ENCODE measurements around the gene CERS6. TPM values are rescaled to one million over a fixed set of nuclear protein-coding genes. Genes with fewer than 3 reads are reported as not detected.

The CERS6 gene
- total RNA-seq, 1 experiment from 2014 or later: 37.6 TPM

- H3K4me3 ChIP-seq: peak overlapping the region; percentile 88
- peak in 1 of 2 experiments; percentile 13 for DNase-seq
- no peaks in the 10 kb centered on the region for H3K27me3 ChIP-seq
- H3K4me1 ChIP-seq: 0 out of 2 replicates have a peak, but pooled peaks cover 3% of the 10 kb centered on the region
- no peak overlapping the region for H3K27ac ChIP-seq
- no peaks in the 10 kb centered on the region for H3K36me3 ChIP-seq
- H3K9me3 ChIP-seq (replicated peaks): no peaks in the 10 kb centered on the region
Measured at GRCh38 chr2:168454737-168455644, 1.1 kb upstream of the CERS6 start.

GRCh38 chr2:168456521-168457189 is 583 bp downstream of the CERS6 start:
- Histone ChIP-seq H3K4me3 (peak overlapping the region; percentile 88), H3K4me1 (0 out of 2 replicates have a peak, but pooled peaks cover 3% of the 10 kb centered on the region), H3K9me3 (replicated peaks) (no peaks in the 10 kb centered on the region), H3K36me3 (no peaks in the 10 kb centered on the region), H3K27me3 (no peaks in the 10 kb centered on the region), H3K27ac (peak overlapping the region; percentile 74)
- peak; percentile 56 to 64 for DNase-seq

- Histone ChIP-seq H3K27ac (peak overlapping the region; percentile 74; the same call in 1 of the 2 replicates), H3K4me3 (peak overlapping the region; percentile 88), H3K27me3 (no peaks in the 10 kb centered on the region), H3K4me1 (0 out of 2 replicates have a peak, but pooled peaks cover 3% of the 10 kb centered on the region), H3K9me3 (replicated peaks) (no peaks in the 10 kb centered on the region), H3K36me3 (no peaks in the 10 kb centered on the region)
- peak in 1 of 2 experiments; percentile 13 for DNase-seq
Measured at GRCh38 chr2:168457190-168457895, 1.3 kb downstream of the CERS6 start.

GRCh38 chr2:168458139-168458538 is 2.1 kb downstream of the CERS6 start:
- H3K4me3 ChIP-seq: peak overlapping the region; percentile 88
- DNase-seq: no peak

GRCh38 chr2:168459256-168459655 is 3.2 kb downstream of the CERS6 start:
- DNase-seq: no peak
- H3K9me3 ChIP-seq (replicated peaks): no peaks in the 10 kb centered on the region

More at GRCh38 chr2:168458139-168458538, 2.1 kb downstream of the CERS6 start:
- no peaks in the 10 kb centered on the region for H3K27me3 ChIP-seq
- H3K36me3 ChIP-seq: no peaks in the 10 kb centered on the region
- H3K4me1 ChIP-seq: 0 out of 2 replicates have a peak, but pooled peaks cover 3% of the 10 kb centered on the region
- no peaks in the 10 kb centered on the region for H3K9me3 ChIP-seq (replicated peaks)
- no peak overlapping the region for H3K27ac ChIP-seq

GRCh38 chr2:168460571-168460970 is 4.5 kb downstream of the CERS6 start:
- Histone ChIP-seq H3K36me3 (no peaks in the 10 kb centered on the region), H3K4me3 (no peak overlapping the region), H3K9me3 (replicated peaks) (no peaks in the 10 kb centered on the region), H3K27ac (no peak overlapping the region), H3K4me1 (0 out of 2 replicates have a peak, but pooled peaks cover 3% of the 10 kb centered on the region), H3K27me3 (no peaks in the 10 kb centered on the region)
- no peak for DNase-seq

More at GRCh38 chr2:168459256-168459655, 3.2 kb downstream of the CERS6 start:
- 0 out of 2 replicates have a peak, but pooled peaks cover 3% of the 10 kb centered on the region for H3K4me1 ChIP-seq
- no peak overlapping the region for H3K27ac ChIP-seq
- no peaks in the 10 kb centered on the region for H3K36me3 ChIP-seq
- no peak overlapping the region for H3K4me3 ChIP-seq
- H3K27me3 ChIP-seq: no peaks in the 10 kb centered on the region

GRCh38 chr2:168461178-168461941 is 5.3 kb downstream of the CERS6 start:
- H3K27ac ChIP-seq: no peak overlapping the region
- no peak for DNase-seq
- H3K4me3 ChIP-seq: no peak overlapping the region
- H3K36me3 ChIP-seq: no peaks in the 10 kb centered on the region
- H3K9me3 ChIP-seq (replicated peaks): no peaks in the 10 kb centered on the region
- H3K4me1 ChIP-seq: 0 out of 2 replicates have a peak, but pooled peaks cover 3% of the 10 kb centered on the region
- no peaks in the 10 kb centered on the region for H3K27me3 ChIP-seq

- H3K4me1 ChIP-seq: 0 out of 2 replicates have a peak, but pooled peaks cover 3% of the 10 kb centered on the region
- H3K9me3 ChIP-seq (replicated peaks): no peaks in the 10 kb centered on the region
- H3K4me3 ChIP-seq: no peak overlapping the region
- H3K36me3 ChIP-seq: no peaks in the 10 kb centered on the region
- no peak for DNase-seq
- no peak overlapping the region for H3K27ac ChIP-seq
- no peaks in the 10 kb centered on the region for H3K27me3 ChIP-seq
Measured at GRCh38 chr2:168461942-168462331, 5.9 kb downstream of the CERS6 start.

GRCh38 chr2:168462543-168463045 is 6.5 kb downstream of the CERS6 start:
- H3K36me3 ChIP-seq: no peaks in the 10 kb centered on the region
- DNase-seq: no peak
- no peaks in the 10 kb centered on the region for H3K27me3 ChIP-seq
- H3K9me3 ChIP-seq (replicated peaks): no peaks in the 10 kb centered on the region
- H3K4me1 ChIP-seq: 0 out of 2 replicates have a peak, but pooled peaks cover 3% of the 10 kb centered on the region
- H3K27ac ChIP-seq: no peak overlapping the region
- no peak overlapping the region for H3K4me3 ChIP-seq

GRCh38 chr2:168465594-168465993 is 9.5 kb downstream of the CERS6 start:
- Histone ChIP-seq H3K27ac (no peak overlapping the region), H3K27me3 (no peaks in the 10 kb centered on the region), H3K4me1 (no peaks in the 10 kb centered on the region), H3K4me3 (no peak overlapping the region), H3K9me3 (replicated peaks) (no peaks in the 10 kb centered on the region), H3K36me3 (no peaks in the 10 kb centered on the region)
- DNase-seq: no peak

GRCh38 chr2:168466190-168466737 is 10.2 kb downstream of the CERS6 start:
- Histone ChIP-seq H3K27ac (no peak overlapping the region), H3K4me3 (no peak overlapping the region), H3K9me3 (replicated peaks) (no peaks in the 10 kb centered on the region), H3K36me3 (no peaks in the 10 kb centered on the region), H3K4me1 (no peaks in the 10 kb centered on the region), H3K27me3 (no peaks in the 10 kb centered on the region)
- no peak for DNase-seq

- H3K36me3 ChIP-seq: no peaks in the 10 kb centered on the region
- no peak overlapping the region for H3K27ac ChIP-seq
- H3K4me3 ChIP-seq: no peak overlapping the region
- no peaks in the 10 kb centered on the region for H3K27me3 ChIP-seq
- no peak for DNase-seq
- no peaks in the 10 kb centered on the region for H3K9me3 ChIP-seq (replicated peaks)
- H3K4me1 ChIP-seq: no peaks in the 10 kb centered on the region
Measured at GRCh38 chr2:168466834-168467565, 10.9 kb downstream of the CERS6 start.

- DNase-seq: no peak
- Histone ChIP-seq H3K36me3 (no peaks in the 10 kb centered on the region), H3K9me3 (replicated peaks) (no peaks in the 10 kb centered on the region)
Measured at GRCh38 chr2:168467729-168468128, 11.7 kb downstream of the CERS6 start.

More at GRCh38 chr2:168467729-168468128, 11.7 kb downstream of the CERS6 start:
- Histone ChIP-seq H3K27me3 (no peaks in the 10 kb centered on the region), H3K4me3 (no peak overlapping the region), H3K27ac (no peak overlapping the region), H3K4me1 (no peaks in the 10 kb centered on the region)

Measured in SJCRH30 (cell line).